ENCODE results near the gene ZNRF4. TPM values are rescaled to one million over a fixed set of nuclear protein-coding genes. Genes with fewer than 3 reads are reported as not detected.

ZNRF4 gene
- total and polyA plus RNA-seq, 2 of the 8 experiments (the other 6 are each of a cell fraction or from before 2014, with no cell fraction given): not detected

DNA sequence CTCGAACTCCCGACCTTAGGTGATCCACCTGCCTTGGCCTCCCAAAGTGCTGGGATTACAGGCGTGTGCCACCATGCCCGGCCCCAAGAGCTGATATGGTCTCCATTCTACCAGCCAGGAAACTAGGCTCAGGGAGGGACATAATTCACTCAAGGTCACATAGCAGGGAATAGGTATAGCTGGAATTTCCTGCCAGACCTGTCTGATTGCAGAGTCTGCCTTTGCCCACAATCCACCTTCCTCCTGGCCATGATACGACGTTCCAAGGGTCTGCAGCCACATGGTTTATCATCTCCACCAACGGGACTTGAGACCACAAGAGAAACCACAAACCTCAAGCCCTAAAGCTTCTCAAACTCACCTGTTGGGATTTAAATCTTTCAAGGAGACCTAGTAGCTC, 32.0 kb downstream of the ZNRF4 start (continued):
- TF ChIP-seq SIRT6 (IDR thresholded peaks at IDR 0.05; ENCODE audit: low read length): no peak
- no peak for TF ChIP-seq JUND (IDR thresholded peaks at IDR 0.05; ENCODE audit: low read length)
- no peak for TF ChIP-seq EP300 (IDR thresholded peaks at IDR 0.05; ENCODE audit: borderline replicate concordance in 1 of 2, low read depth in 2 of 2, low read length in 2 of 2)
- TF ChIP-seq SIN3A (conservative IDR thresholded peaks at IDR 0.05 in 1 of 2, IDR thresholded peaks at IDR 0.05 in 1 of 2; ENCODE audit: low read depth in 1 of 2, low read length in 2 of 2): no peak
- no peak for TF ChIP-seq BCL11A (IDR thresholded peaks at IDR 0.05; ENCODE audit: low read depth in 2 of 2, low read length in 2 of 2)
- TF ChIP-seq SIX5 (IDR thresholded peaks at IDR 0.05; ENCODE audit: low read depth, low read length): no peak
